SK-N-SH treated with all-trans-retinoic acid at 6 μM for 48 hours (cell line): ENCODE results near the gene ALOX15.

Experiments used
- ARNTL ChIP-seq: fragments of 450-650 bp; formaldehyde crosslinking; IDR thresholded peaks from 2 replicates; pipeline ENCODE4 v1.5.0; 2020; ENCODE audit warnings: low read depth, mild to moderate bottlenecking, moderate library complexity, borderline replicate concordance
- BACH2 ChIP-seq: fragments of 250-450 bp; sonication (Bioruptor Pico); IDR thresholded peaks from 2 replicates; pipeline ENCODE4 v1.9.0; 2021; ENCODE audit warnings: mild to moderate bottlenecking, borderline replicate concordance
- ESRRG ChIP-seq: fragments of 250-450 bp; sonication (Bioruptor Pico); IDR thresholded peaks from 2 replicates; pipeline ENCODE4 v1.6.1; 2021; ENCODE audit warnings: mild to moderate bottlenecking
- ISL1 ChIP-seq: fragments of 250-450 bp; sonication (Bioruptor Pico); IDR thresholded peaks from 2 replicates; pipeline ENCODE4 v2.1.2; 2022; ENCODE audit warnings: mild to moderate bottlenecking, moderate library complexity
- PPARA ChIP-seq: fragments of 250-450 bp; sonication (Bioruptor Pico); IDR thresholded peaks from 2 replicates; pipeline ENCODE4 v1.5.0; 2020; ENCODE audit warnings: mild to moderate bottlenecking, borderline replicate concordance
- RARB ChIP-seq: fragments of 250-450 bp; sonication (Bioruptor Pico); IDR thresholded peaks from 2 replicates; pipeline ENCODE4 v1.8.0; 2021; ENCODE audit warnings: mild to moderate bottlenecking, moderate library complexity
- SNAI2 ChIP-seq: fragments of 250-450 bp; sonication (Bioruptor Pico); IDR thresholded peaks from 2 replicates; pipeline ENCODE4 v1.5.0; 2020; ENCODE audit warnings: mild to moderate bottlenecking, moderate library complexity
- TCF4 ChIP-seq: fragments of 250-450 bp; sonication (Bioruptor Pico); IDR thresholded peaks from 2 replicates; pipeline ENCODE4 v1.8.0; 2021; ENCODE audit warnings: mild to moderate bottlenecking, moderate library complexity, borderline replicate concordance
- ZC3H10 ChIP-seq: fragments of 250-450 bp; sonication (Bioruptor Pico); IDR thresholded peaks from 2 replicates; pipeline ENCODE4 v1.5.1; 2021; ENCODE audit warnings: mild to moderate bottlenecking, moderate library complexity
- ZFP30 ChIP-seq: fragments of 450-650 bp; formaldehyde crosslinking; IDR thresholded peaks from 2 replicates; pipeline ENCODE4 v1.5.0; 2022; ENCODE audit warnings: mild to moderate bottlenecking, moderate library complexity
- ZNF565 ChIP-seq: fragments of 450-650 bp; formaldehyde crosslinking; conservative IDR thresholded peaks from 2 replicates; pipeline ENCODE4 v1.5.0; 2020; ENCODE audit warnings: low read depth, mild to moderate bottlenecking, moderate library complexity
- ZNF70 ChIP-seq: fragments of 450-650 bp; formaldehyde crosslinking; IDR thresholded peaks from 2 replicates; pipeline ENCODE4 v1.5.0; 2020; ENCODE audit warnings: mild to moderate bottlenecking, moderate library complexity
- TF ChIP-seq, protein P1 (sequence below): fragments of 250-450 bp; sonication (Bioruptor Pico); IDR thresholded peaks from 2 replicates; pipeline ENCODE4 v1.8.0; 2020; ENCODE audit warnings: mild to moderate bottlenecking, moderate library complexity, borderline replicate concordance
- TF ChIP-seq, protein P2 (sequence below): fragments of 250-450 bp; sonication (Bioruptor Pico); IDR thresholded peaks from 2 replicates; pipeline ENCODE4 v1.5.0; 2020; ENCODE audit warnings: mild to moderate bottlenecking, moderate library complexity

DNA sequence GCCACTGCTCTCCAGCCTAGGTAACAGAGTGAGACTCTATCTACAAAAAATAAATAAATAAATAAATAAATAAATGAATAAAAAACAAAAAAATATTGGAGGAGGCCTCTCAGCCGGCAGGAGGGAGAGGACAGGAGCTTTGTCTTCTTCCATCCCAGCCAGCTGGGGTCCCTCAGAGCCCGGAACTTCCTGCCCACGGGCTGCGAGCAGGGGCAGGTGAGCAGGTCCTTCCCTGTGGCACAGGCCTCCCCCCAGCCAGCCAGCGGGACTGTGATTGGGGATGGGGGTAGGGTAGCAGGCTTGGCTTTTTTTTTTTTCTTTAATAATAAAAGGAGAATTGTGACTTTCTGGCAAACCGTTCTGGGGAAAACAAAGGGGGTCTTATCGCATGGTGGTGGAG is 47.1 kb downstream of the ALOX15 start:
- TF ChIP-seq ISL1 (no peak), ESRRG (CRISPR knock-in tag) (no peak), RARB (CRISPR knock-in tag) (no peak), BACH2 (CRISPR knock-in tag) (no peak), PPARA (no peak), SNAI2 (CRISPR knock-in tag) (no peak), ZNF70 (CRISPR knock-in tag) (no peak), ZNF565 (no peak), ARNTL (CRISPR knock-in tag) (no peak), ZC3H10 (CRISPR knock-in tag) (no peak), ZFP30 (CRISPR knock-in tag) (no peak), TCF4 (CRISPR knock-in tag) (no peak)
- TF ChIP-seq, protein P1, sequence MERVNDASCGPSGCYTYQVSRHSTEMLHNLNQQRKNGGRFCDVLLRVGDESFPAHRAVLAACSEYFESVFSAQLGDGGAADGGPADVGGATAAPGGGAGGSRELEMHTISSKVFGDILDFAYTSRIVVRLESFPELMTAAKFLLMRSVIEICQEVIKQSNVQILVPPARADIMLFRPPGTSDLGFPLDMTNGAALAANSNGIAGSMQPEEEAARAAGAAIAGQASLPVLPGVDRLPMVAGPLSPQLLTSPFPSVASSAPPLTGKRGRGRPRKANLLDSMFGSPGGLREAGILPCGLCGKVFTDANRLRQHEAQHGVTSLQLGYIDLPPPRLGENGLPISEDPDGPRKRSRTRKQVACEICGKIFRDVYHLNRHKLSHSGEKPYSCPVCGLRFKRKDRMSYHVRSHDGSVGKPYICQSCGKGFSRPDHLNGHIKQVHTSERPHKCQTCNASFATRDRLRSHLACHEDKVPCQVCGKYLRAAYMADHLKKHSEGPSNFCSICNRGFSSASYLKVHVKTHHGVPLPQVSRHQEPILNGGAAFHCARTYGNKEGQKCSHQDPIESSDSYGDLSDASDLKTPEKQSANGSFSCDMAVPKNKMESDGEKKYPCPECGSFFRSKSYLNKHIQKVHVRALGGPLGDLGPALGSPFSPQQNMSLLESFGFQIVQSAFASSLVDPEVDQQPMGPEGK (CRISPR knock-in tag), result no peak
- TF ChIP-seq, protein P2, sequence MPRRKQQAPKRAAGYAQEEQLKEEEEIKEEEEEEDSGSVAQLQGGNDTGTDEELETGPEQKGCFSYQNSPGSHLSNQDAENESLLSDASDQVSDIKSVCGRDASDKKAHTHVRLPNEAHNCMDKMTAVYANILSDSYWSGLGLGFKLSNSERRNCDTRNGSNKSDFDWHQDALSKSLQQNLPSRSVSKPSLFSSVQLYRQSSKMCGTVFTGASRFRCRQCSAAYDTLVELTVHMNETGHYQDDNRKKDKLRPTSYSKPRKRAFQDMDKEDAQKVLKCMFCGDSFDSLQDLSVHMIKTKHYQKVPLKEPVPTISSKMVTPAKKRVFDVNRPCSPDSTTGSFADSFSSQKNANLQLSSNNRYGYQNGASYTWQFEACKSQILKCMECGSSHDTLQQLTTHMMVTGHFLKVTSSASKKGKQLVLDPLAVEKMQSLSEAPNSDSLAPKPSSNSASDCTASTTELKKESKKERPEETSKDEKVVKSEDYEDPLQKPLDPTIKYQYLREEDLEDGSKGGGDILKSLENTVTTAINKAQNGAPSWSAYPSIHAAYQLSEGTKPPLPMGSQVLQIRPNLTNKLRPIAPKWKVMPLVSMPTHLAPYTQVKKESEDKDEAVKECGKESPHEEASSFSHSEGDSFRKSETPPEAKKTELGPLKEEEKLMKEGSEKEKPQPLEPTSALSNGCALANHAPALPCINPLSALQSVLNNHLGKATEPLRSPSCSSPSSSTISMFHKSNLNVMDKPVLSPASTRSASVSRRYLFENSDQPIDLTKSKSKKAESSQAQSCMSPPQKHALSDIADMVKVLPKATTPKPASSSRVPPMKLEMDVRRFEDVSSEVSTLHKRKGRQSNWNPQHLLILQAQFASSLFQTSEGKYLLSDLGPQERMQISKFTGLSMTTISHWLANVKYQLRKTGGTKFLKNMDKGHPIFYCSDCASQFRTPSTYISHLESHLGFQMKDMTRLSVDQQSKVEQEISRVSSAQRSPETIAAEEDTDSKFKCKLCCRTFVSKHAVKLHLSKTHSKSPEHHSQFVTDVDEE, result no peak
